B cell (primary cell): Measurements from ENCODE around the gene FBN2. TPM values are rescaled to one million over a fixed set of nuclear protein-coding genes. Genes with fewer than 3 reads are reported as not detected.

ENCODE experiments used
- ATAC-seq: fragments of 200-7000 bp; cut with Tn5 transposase; one replicate; pipeline ENCODE4 v1.10.0; 2021; ENCODE audit warnings: low read depth, mild to moderate bottlenecking, moderate number of reproducible peaks, moderate library complexity
- CTCF ChIA-PET: fragments of 350-600 bp; sonication (Branson Sonifier 250); formaldehyde crosslinking; loops from one replicate; lab custom pipeline; 2021; ENCODE audit warnings: antibody characterized with exemption, inconsistent platforms; lab: Charles Lee
- POLR2A ChIA-PET: fragments of 350-600 bp; sonication (Branson Sonifier 250); formaldehyde crosslinking; loops from one replicate; lab custom pipeline; 2021; ENCODE audit warnings: antibody characterized with exemption; lab: Charles Lee
- DNase-seq: peaks from one replicate; pipeline ENCODE4 v3.0.0; 2013
- H2AFZ ChIP-seq: 2 replicates; pipeline ENCODE4 v1.6.1; 2012; ENCODE audit warnings: mild to moderate bottlenecking, low read depth, low read length; ENCODE audit not compliant: insufficient read depth, poor library complexity, severe bottlenecking
- H3K27ac ChIP-seq, 2 donors: 1 replicate in 1 of 2; 2 replicates in 1 of 2; pipeline ENCODE4 v1.5.1; 2012 to 2013; ENCODE audit warnings: low read length in 2 of 2, mild to moderate bottlenecking in 2 of 2, moderate library complexity in 1 of 2
- H3K27me3 ChIP-seq, 4 experiments: fragments of 200-600 bp in 1 of 4; sonication (generic) in 1 of 4; replicated peaks in 1 of 4; 1 replicate in 2 of 4; 2 replicates in 2 of 4; pipeline versions ENCODE4 v1.6.1 to v1.7.0; 2013 to 2016; ENCODE audit warnings: low read length in 3 of 4, mild to moderate bottlenecking in 2 of 4, mixed read lengths in 1 of 4, moderate library complexity in 1 of 4; ENCODE audit not compliant: insufficient read depth in 4 of 4, control insufficient read depth in 3 of 4; ENCODE audit errors: control extremely low read depth in 1 of 4
- H3K36me3 ChIP-seq, 2 experiments: replicated peaks in 1 of 2; 1 replicate in 1 of 2; 2 replicates in 1 of 2; pipeline versions ENCODE4 v1.6.1 to v1.7.1; 2013; ENCODE audit warnings: low read length in 1 of 2; ENCODE audit not compliant: insufficient read depth in 2 of 2, control insufficient read depth in 1 of 2; ENCODE audit errors: control extremely low read depth in 1 of 2, extremely low read depth in 1 of 2
- H3K4me1 ChIP-seq, 2 donors: fragments of 200-600 bp in 1 of 2; sonication (generic) in 1 of 2; 1 replicate in 1 of 2; 2 replicates in 1 of 2; pipeline versions ENCODE4 v1.5.1 to v1.6.1; 2013 to 2017; ENCODE audit warnings: low read length in 2 of 2; ENCODE audit not compliant: control insufficient read depth in 2 of 2, insufficient read depth in 2 of 2
- H3K4me2 ChIP-seq: replicated peaks from 2 replicates; pipeline ENCODE3; 2012; ENCODE audit warnings: mild to moderate bottlenecking, low read depth, low read length; ENCODE audit not compliant: poor library complexity, severe bottlenecking
- H3K4me3 ChIP-seq, 5 experiments: fragments of 200-600 bp in 1 of 5; sonication (generic) in 1 of 5; 1 replicate in 3 of 5; 2 replicates in 2 of 5; pipeline versions ENCODE4 v1.5.1 to v1.7.0; 2011 to 2016; ENCODE audit warnings: low read length in 4 of 5, mild to moderate bottlenecking in 4 of 5, low read depth in 2 of 5, control low read depth in 1 of 5, moderate library complexity in 1 of 5; ENCODE audit not compliant: insufficient read depth in 1 of 5; ENCODE audit errors: control extremely low read depth in 1 of 5, extremely low read depth in 1 of 5
- H3K79me2 ChIP-seq: fragments of 200-600 bp; sonication (generic); one replicate; pipeline ENCODE4 v1.6.0; 2016; ENCODE audit warnings: low read length; ENCODE audit not compliant: control insufficient read depth, insufficient read depth
- H3K9ac ChIP-seq: fragments of 200-600 bp; sonication (generic); 2 replicates; pipeline ENCODE4 v1.6.1; 2017; ENCODE audit warnings: mild to moderate bottlenecking, low read length, moderate library complexity
- H3K9me3 ChIP-seq, 3 donors: one replicate each; pipeline versions ENCODE4 v1.6.1 to v1.7.1; 2013; ENCODE audit warnings: low read length in 2 of 3; ENCODE audit not compliant: control insufficient read depth in 2 of 3, insufficient read depth in 1 of 3; ENCODE audit errors: control extremely low read depth in 1 of 3
- H4K20me1 ChIP-seq: 2 replicates; pipeline ENCODE4 v1.6.0; 2012; ENCODE audit warnings: mild to moderate bottlenecking, low read length; ENCODE audit not compliant: insufficient read depth, control insufficient read depth, poor library complexity, severe bottlenecking
- H3K27ac Mint-ChIP-seq: one replicate; pipeline ENCODE4 v1.8.0; 2021; ENCODE audit warnings: mixed read lengths
- H3K27me3 Mint-ChIP-seq: one replicate; pipeline ENCODE4 v1.8.0; 2021; ENCODE audit warnings: mixed read lengths
- H3K4me1 Mint-ChIP-seq: one replicate; pipeline ENCODE4 v1.8.0; 2021; ENCODE audit warnings: mixed read lengths
- H3K4me3 Mint-ChIP-seq: one replicate; pipeline ENCODE4 v1.8.0; 2021; ENCODE audit warnings: mixed read lengths
- H3K9me3 Mint-ChIP-seq: one replicate; pipeline ENCODE4 v1.8.0; 2022; ENCODE audit warnings: mixed read lengths; ENCODE audit not compliant: insufficient read depth
- EZH2 ChIP-seq: IDR thresholded peaks from 2 replicates; pipeline ENCODE4 v1.6.1; 2012; ENCODE audit warnings: borderline replicate concordance, low read depth, mild to moderate bottlenecking, moderate library complexity, low read length; ENCODE audit not compliant: insufficient read depth, poor library complexity, severe bottlenecking
- WGBS: methylation state at CpG from one replicate; pipeline ENCODE4 v1.1.5; 2013; ENCODE audit warnings: missing lambda C conversion rate; ENCODE audit not compliant: insufficient coverage; 5-methylcytosine and 5-hydroxymethylcytosine counted together
- intact Hi-C: fragments of 100-400 bp; cut with micrococcal nuclease; formaldehyde crosslinking; loops from one replicate; pipeline ENCODE4 v1.10.0; 2022
- polyA plus RNA-seq: library from polyadenylated mRNA; depleted of rRNA; stranded (reverse); fragments of >200 nt; gene quantifications from 2 replicates; pipeline ENCODE4 v1.2.3, GENCODE V29; 2012
- total RNA-seq, 2 donors: library from RNA; stranded (reverse); fragments of 120-200 nt in 1 of 2; gene quantifications; 1 replicate in 1 of 2; 2 replicates in 1 of 2; pipeline versions ENCODE4 v1.2.3 to v1.2.4, GENCODE V29; 2013 to 2022
- TF ChIP-seq, protein P1 (sequence below): fragments of 200-600 bp; IDR thresholded peaks from one replicate; pipeline ENCODE4 v1.8.0; 2022; ENCODE audit warnings: antibody characterized with exemption, mild to moderate bottlenecking

FBN2 gene
- total and polyA plus RNA-seq, 2 donors (not counting 1 experiment from before 2014, with no cell fraction given), result 0.03 TPM; not detected in 1

- H3K27me3 ChIP-seq, result no peaks in the 10 kb centered on the region
- ATAC-seq, result no peak
- ChIA-PET POLR2A (no interaction called here), CTCF (no interaction called here)
- H3K4me3 ChIP-seq, result no peak overlapping the region
- Mint-ChIP-seq H3K9me3 (no peaks in the 10 kb centered on the region), H3K27ac (no peak overlapping the region), H3K4me1 (no peaks in the 10 kb centered on the region), H3K4me3 (no peak overlapping the region), H3K27me3 (no peaks in the 10 kb centered on the region)
- no peaks in the 10 kb centered on the region for H3K9me3 ChIP-seq
- WGBS, result no CpG with 5 or more reads among the region's 2 CpGs
- no peak for DNase-seq
- intact Hi-C loops, result no loop called here
- no peak overlapping the region for H3K27ac ChIP-seq
- TF ChIP-seq, protein P1, sequence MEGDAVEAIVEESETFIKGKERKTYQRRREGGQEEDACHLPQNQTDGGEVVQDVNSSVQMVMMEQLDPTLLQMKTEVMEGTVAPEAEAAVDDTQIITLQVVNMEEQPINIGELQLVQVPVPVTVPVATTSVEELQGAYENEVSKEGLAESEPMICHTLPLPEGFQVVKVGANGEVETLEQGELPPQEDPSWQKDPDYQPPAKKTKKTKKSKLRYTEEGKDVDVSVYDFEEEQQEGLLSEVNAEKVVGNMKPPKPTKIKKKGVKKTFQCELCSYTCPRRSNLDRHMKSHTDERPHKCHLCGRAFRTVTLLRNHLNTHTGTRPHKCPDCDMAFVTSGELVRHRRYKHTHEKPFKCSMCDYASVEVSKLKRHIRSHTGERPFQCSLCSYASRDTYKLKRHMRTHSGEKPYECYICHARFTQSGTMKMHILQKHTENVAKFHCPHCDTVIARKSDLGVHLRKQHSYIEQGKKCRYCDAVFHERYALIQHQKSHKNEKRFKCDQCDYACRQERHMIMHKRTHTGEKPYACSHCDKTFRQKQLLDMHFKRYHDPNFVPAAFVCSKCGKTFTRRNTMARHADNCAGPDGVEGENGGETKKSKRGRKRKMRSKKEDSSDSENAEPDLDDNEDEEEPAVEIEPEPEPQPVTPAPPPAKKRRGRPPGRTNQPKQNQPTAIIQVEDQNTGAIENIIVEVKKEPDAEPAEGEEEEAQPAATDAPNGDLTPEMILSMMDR, result no peak
- TF ChIP-seq EZH2, result no peak
- H4K20me1 ChIP-seq, result no peaks in the 10 kb centered on the region
- no peaks in the 10 kb centered on the region for H3K79me2 ChIP-seq
- H3K4me2 ChIP-seq, result no peak overlapping the region
- H3K36me3 ChIP-seq, result no peaks in the 10 kb centered on the region
- H3K9ac ChIP-seq, result no peak overlapping the region
- H3K4me1 ChIP-seq, result no peaks in the 10 kb centered on the region
- no peak overlapping the region for H2AFZ ChIP-seq
Observed at GRCh38 chr5:128528126-128528525, 9.9 kb downstream of the FBN2 start.

DNA sequence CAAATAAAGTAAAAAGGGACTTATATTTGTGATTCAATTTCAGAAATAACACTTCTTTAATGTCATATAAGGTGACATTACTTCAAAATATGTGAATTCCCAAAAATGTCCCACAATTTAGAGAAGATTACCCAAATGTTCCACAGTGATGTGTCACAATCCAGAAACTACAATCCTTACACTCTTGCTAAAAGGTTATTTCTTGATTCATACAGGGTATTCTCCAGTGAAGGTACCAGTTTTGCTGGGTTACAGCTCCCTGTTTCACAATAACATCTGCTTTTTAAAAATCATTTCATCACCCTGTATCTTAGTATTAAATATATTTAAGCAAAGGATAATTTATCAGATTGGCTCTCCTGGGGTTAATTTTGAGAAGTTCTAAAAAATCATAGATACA is 11.0 kb downstream of the FBN2 start:
- Histone ChIP-seq H3K4me1 (no peaks in the 10 kb centered on the region), H3K4me3 (no peak overlapping the region), H3K36me3 (no peaks in the 10 kb centered on the region), H3K9me3 (no peaks in the 10 kb centered on the region), H3K27ac (no peak overlapping the region), H2AFZ (no peak overlapping the region), H3K9ac (no peak overlapping the region), H3K79me2 (no peaks in the 10 kb centered on the region), H3K27me3 (no peaks in the 10 kb centered on the region), H4K20me1 (no peaks in the 10 kb centered on the region), H3K4me2 (no peak overlapping the region)
- no peak overlapping the region for H3K4me3 Mint-ChIP-seq
- intact Hi-C loops, result no loop called here
- H3K9me3 Mint-ChIP-seq, result no peaks in the 10 kb centered on the region
- no peaks in the 10 kb centered on the region for H3K27me3 Mint-ChIP-seq
- TF ChIP-seq, protein P1, result no peak
- no peak for TF ChIP-seq EZH2
- H3K27ac Mint-ChIP-seq, result no peak overlapping the region
- POLR2A ChIA-PET, result no interaction called here
- H3K4me1 Mint-ChIP-seq, result no peaks in the 10 kb centered on the region
- DNase-seq (no peak), ATAC-seq (no peak)
- CTCF ChIA-PET, result no interaction called here
